Transverse colon (tissue), 4 donors: ENCODE data around the gene TRPC3. TPM values are rescaled to one million over a fixed set of nuclear protein-coding genes. Genes with fewer than 3 reads are reported as not detected.

Source experiments
- DNase-seq: peaks from one replicate; pipeline ENCODE4 v3.0.0-alpha.2; 2019
- H3K27ac ChIP-seq, 4 donors: fragments of 200-600 bp; sonication (generic); 2 replicates each; pipeline ENCODE4 v1.5.1; 2016 to 2018; ENCODE audit warnings: inconsistent platforms in 4 of 4
- H3K27me3 ChIP-seq: fragments of 200-600 bp; sonication (generic); 2 replicates; pipeline ENCODE4 v1.5.1; 2017; ENCODE audit warnings: inconsistent platforms
- H3K36me3 ChIP-seq, 4 donors: fragments of 200-600 bp; sonication (generic); 2 replicates each; pipeline ENCODE4 v1.5.1; 2017 to 2019; ENCODE audit warnings: inconsistent platforms in 4 of 4
- H3K4me1 ChIP-seq, 4 donors: fragments of 200-600 bp; sonication (generic); 2 replicates each; pipeline ENCODE4 v1.5.1; 2017 to 2020; ENCODE audit warnings: inconsistent platforms in 4 of 4
- H3K4me3 ChIP-seq, 4 donors: fragments of 200-600 bp; sonication (generic); 1 replicate in 1 of 4; 2 replicates in 3 of 4; pipeline versions ENCODE4 v1.5.1 to v1.6.1; 2017 to 2019; ENCODE audit warnings: inconsistent platforms in 4 of 4
- H3K9me3 ChIP-seq, 2 donors: fragments of 200-600 bp; sonication (generic); 2 replicates each; pipeline ENCODE4 v1.5.1; 2017 to 2019; ENCODE audit warnings: inconsistent platforms in 2 of 2
- EP300 ChIP-seq: sonication (generic); formaldehyde crosslinking; IDR thresholded peaks from one replicate; pipeline ENCODE4 v1.6.1; 2017; ENCODE audit warnings: antibody characterized with exemption, low read depth
- POLR2A ChIP-seq: fragments of 450-650 bp; IDR thresholded peaks from one replicate; pipeline ENCODE4 v1.6.1; 2016; ENCODE audit warnings: antibody characterized with exemption, mild to moderate bottlenecking, moderate library complexity
- POLR2AphosphoS5 ChIP-seq, 3 donors: sonication (generic); formaldehyde crosslinking; IDR thresholded peaks; one replicate each; pipeline ENCODE4 v1.6.1; 2016; ENCODE audit warnings: antibody characterized with exemption in 3 of 3
- WGBS, 2 donors: methylation state at CpG; one replicate each; pipeline ENCODE4 v1.1.5; 2018; ENCODE audit warnings: low coverage in 1 of 2; 5-methylcytosine and 5-hydroxymethylcytosine counted together
- in situ Hi-C, 4 donors: fragments of 200-750 bp; cut with MboI; loops; one replicate each; pipeline versions ENCODE4 v1.15.0 to v1.15.1; 2017; ENCODE audit warnings: low sequenced_read_pairs in 3 of 4, low pct_ligation_motif_present in 1 of 4, low pct_unique_long_range_greater_than_20kb in 1 of 4
- intact Hi-C: fragments of 100-400 bp; cut with DNase I; formaldehyde crosslinking; loops from one replicate; pipeline ENCODE4 v1.15.1; 2023; ENCODE audit warnings: low total_unique reads
- total RNA-seq, 4 donors: library from RNA; depleted of rRNA; stranded (reverse); fragments of >200 nt; gene quantifications; one replicate each; pipeline ENCODE4 v1.1.0, GENCODE V29; 2016
- TF ChIP-seq, protein P1 (sequence below), 5 experiments: fragments of 200-600 bp in 3 of 5; fragments of 450-650 bp in 2 of 5; sonication (generic) in 3 of 5; IDR thresholded peaks; 1 replicate in 2 of 5; 2 replicates in 3 of 5; pipeline ENCODE4 v1.5.1; 2016 to 2017; ENCODE audit warnings: antibody characterized with exemption in 5 of 5, inconsistent platforms in 3 of 5, mild to moderate bottlenecking in 2 of 5, moderate library complexity in 1 of 5

The TRPC3 gene
- total RNA-seq, 4 donors from 2014 or later = 1.1 to 3.4 (median 1.7) TPM; not detected in 1

DNA sequence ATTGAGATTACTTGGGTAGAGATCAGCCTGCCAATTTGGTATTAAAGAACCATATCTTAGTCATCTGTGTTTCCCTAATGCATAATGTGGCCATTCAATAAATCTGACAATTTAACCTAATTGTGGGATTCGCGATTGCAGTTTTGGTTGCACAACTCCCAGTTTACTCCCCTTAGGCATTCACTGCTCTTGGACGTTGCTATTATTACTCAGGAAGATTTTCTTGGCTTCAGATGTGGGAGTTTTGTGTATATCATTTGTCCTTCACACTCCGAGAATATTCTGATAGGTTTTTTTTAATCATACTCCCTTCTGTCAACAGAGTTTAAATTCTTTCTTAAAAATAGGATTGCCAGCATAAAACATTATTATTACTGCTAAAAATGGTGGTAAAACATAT lies 22.0 kb upstream of the TRPC3 start:
- H3K36me3 ChIP-seq = no peaks in the 10 kb centered on the region
- intact Hi-C loops = no loop called here
- no peak for TF ChIP-seq POLR2A
- no peak for TF ChIP-seq POLR2AphosphoS5 (IDR thresholded peaks at IDR 0.05)
- TF ChIP-seq, protein P1, sequence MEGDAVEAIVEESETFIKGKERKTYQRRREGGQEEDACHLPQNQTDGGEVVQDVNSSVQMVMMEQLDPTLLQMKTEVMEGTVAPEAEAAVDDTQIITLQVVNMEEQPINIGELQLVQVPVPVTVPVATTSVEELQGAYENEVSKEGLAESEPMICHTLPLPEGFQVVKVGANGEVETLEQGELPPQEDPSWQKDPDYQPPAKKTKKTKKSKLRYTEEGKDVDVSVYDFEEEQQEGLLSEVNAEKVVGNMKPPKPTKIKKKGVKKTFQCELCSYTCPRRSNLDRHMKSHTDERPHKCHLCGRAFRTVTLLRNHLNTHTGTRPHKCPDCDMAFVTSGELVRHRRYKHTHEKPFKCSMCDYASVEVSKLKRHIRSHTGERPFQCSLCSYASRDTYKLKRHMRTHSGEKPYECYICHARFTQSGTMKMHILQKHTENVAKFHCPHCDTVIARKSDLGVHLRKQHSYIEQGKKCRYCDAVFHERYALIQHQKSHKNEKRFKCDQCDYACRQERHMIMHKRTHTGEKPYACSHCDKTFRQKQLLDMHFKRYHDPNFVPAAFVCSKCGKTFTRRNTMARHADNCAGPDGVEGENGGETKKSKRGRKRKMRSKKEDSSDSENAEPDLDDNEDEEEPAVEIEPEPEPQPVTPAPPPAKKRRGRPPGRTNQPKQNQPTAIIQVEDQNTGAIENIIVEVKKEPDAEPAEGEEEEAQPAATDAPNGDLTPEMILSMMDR (IDR thresholded peaks at IDR 0.05) = no peak
- TF ChIP-seq EP300 = no peak
- H3K4me1 ChIP-seq = no peaks in the 10 kb centered on the region
- H3K9me3 ChIP-seq = no peaks in the 10 kb centered on the region
- 78 to 89% methylated on average over 4 of the region's 4 CpGs for whole genome bisulfite sequencing, 2 donors
- no peaks in the 10 kb centered on the region for H3K27me3 ChIP-seq
- in situ Hi-C loops = no loop called here
- no peak overlapping the region for H3K4me3 ChIP-seq
- no peak for DNase-seq
- H3K27ac ChIP-seq = no peak overlapping the region

DNA sequence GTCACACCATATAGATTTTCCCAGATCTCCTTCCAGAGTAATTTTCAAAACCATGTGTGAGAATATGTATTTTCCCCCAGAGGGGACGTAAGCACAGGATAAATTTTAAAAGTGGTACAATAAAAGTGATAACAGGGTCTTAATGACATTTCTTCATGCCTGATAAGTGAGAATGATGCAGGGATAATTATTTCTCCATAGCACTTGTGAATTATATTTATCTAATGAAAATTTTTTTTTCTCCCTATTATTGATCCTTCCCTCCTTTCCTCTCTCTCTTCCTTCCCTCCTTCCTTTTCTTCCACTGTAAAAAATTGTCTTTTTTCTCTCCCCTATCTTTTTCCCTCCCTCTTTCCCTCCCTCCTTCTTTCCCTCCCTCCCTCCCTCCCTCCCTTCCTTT lies 17.0 kb upstream of the TRPC3 start:
- in situ Hi-C loops (no loop called here), intact Hi-C loops (no loop called here)

DNA sequence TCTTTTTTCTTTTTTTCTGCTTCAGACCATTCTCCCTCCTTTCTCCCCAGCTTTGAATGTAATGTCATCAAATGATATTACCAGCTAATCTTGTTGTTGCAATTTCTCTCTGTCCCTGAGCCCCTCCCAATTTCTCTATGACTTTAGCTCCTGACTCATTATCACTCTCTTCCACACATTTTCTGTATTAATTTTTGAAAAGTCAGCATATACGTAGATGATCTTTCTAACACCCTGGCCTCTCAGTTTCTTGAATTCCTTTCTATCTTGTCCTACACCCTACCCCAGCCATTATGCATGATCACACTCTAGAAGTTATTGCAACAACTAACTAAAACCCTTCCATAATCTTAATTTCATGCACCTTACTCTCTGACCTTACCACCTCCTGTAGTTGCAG lies 13.1 kb upstream of the TRPC3 start:
- intact Hi-C loops = no loop called here
- H3K36me3 ChIP-seq = no peaks in the 10 kb centered on the region
- WGBS, 2 donors = 89 to 98% methylated on average over 1 of the region's 1 CpG
- no peak overlapping the region for H3K27ac ChIP-seq
- H3K4me3 ChIP-seq = no peak overlapping the region
- DNase-seq = no peak
- TF ChIP-seq EP300 (no peak), POLR2AphosphoS5 (IDR thresholded peaks at IDR 0.05) (no peak), POLR2A (no peak)
- TF ChIP-seq, protein P1 (IDR thresholded peaks at IDR 0.05) = no peak
- no peaks in the 10 kb centered on the region for H3K4me1 ChIP-seq
- in situ Hi-C loops = no loop called here
- no peaks in the 10 kb centered on the region for H3K9me3 ChIP-seq
- H3K27me3 ChIP-seq = no peaks in the 10 kb centered on the region

More for the DNA sequence above, 17.0 kb upstream of the TRPC3 start:
- Histone ChIP-seq H3K4me3 (no peak overlapping the region), H3K4me1 (no peaks in the 10 kb centered on the region), H3K27me3 (no peaks in the 10 kb centered on the region), H3K36me3 (no peaks in the 10 kb centered on the region), H3K27ac (no peak overlapping the region), H3K9me3 (no peaks in the 10 kb centered on the region)
- 63 to 71% methylated on average over 1 of the region's 1 CpG for WGBS, 2 donors
- no peak for DNase-seq
- TF ChIP-seq POLR2A (no peak), EP300 (no peak), POLR2AphosphoS5 (IDR thresholded peaks at IDR 0.05) (no peak)
- TF ChIP-seq, protein P1 (IDR thresholded peaks at IDR 0.05) = no peak

DNA sequence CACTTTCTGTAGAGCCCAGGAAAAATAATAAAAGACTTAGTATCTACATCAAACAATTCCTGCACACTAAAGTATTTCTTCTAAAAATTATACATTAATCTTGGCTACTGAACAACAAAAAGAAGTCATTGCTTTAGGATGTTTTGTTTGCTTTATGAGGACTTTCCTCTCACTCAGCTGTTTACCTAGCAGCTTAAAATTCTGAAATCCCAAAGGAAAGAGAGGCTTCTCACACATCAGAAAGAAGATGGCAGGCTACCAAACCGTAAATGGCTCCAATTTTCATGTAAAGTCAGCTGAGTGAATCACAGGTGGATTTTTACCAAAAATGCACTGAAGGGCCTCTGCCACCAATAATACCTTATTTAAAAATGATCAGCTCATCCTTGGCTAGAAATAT lies 9.0 kb upstream of the TRPC3 start:
- no peak for DNase-seq
- Histone ChIP-seq H3K27ac (no peak overlapping the region), H3K4me3 (no peak overlapping the region), H3K9me3 (no peaks in the 10 kb centered on the region), H3K4me1 (peaks cover 0 to 21% (median 8%) of the 10 kb centered on the region in 4 donors), H3K27me3 (no peaks in the 10 kb centered on the region), H3K36me3 (no peaks in the 10 kb centered on the region)
- in situ Hi-C loops = no loop called here
- 67 to 70% methylated on average over 1 of the region's 1 CpG for WGBS, 2 donors
- TF ChIP-seq POLR2A (no peak), EP300 (no peak), POLR2AphosphoS5 (IDR thresholded peaks at IDR 0.05) (no peak)
- TF ChIP-seq, protein P1 (IDR thresholded peaks at IDR 0.05) = no peak
- intact Hi-C loops = no loop called here
